Daoy (cell line): ENCODE results near the gene TBC1D10B. TPM values are rescaled to one million over a fixed set of nuclear protein-coding genes. Genes with fewer than 3 reads are reported as not detected.
A peak's percentile ranks its signal among the peaks of the same experiment; 100 is the strongest.
"Not testable (repeated sequence)": the region's sequence is repeated elsewhere in the genome, so short reads cannot be mapped to it uniquely, and the experiment has no call there.

ENCODE experiments used
- DNase-seq: peaks from one replicate; pipeline ENCODE4 v3.0.0-alpha.2; 2015; ENCODE audit warnings: low read depth
- total RNA-seq: library from RNA; depleted of rRNA; stranded (reverse); fragments of >200 nt; shearing (Covaris generic); gene quantifications from 2 replicates; pipeline ENCODE4 v1.2.3, GENCODE V29; 2014

Gene TBC1D10B
- total RNA-seq, 1 experiment from 2014 or later, result 27.1 TPM

GRCh38 chr16:30355144-30355953, 14.9 kb downstream of the TBC1D10B start, which contains the start of gene CD2BP2:
CD2BP2 (minus strand) TSS chr16:30355308; CDS start chr16:30354681, 627 bp downstream.
- DNase-seq, result peak; percentile 99

DNA sequence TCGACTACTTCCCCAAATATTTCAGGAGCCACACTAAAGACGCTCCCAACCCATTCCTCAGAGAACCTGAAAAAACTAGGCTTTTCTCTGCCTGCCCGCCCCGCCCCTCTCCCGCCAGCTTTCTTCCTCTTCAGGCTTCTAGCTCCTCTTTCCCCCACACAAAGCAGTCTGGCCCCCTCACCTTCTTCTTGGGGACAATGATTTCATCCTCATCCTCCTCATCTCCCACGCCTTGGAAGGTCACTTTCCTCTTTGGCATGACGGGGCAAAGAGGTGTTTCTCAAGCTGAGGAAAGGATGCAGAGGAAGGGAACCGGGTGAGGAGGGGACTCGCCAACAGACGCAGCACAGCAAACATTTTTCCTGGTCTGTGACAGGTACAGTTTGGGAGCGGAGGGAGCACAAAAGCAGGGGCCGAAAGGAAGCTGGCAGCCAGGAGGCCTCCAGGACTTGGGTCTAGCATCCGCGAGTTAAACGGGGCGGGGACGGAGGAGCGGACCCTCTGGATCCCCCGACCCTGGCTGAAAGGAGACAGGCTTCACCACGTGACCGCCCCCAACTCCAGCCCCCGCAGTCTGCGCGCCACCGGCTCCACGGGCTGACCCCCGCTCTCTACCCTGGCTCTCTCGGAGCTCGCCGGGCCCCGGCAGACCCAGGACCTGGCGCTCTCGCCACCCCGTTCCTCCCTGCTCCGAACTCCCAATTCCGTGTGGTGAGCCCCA, 15.7 kb downstream of the TBC1D10B start:
- DNase-seq, result no peak

DNA sequence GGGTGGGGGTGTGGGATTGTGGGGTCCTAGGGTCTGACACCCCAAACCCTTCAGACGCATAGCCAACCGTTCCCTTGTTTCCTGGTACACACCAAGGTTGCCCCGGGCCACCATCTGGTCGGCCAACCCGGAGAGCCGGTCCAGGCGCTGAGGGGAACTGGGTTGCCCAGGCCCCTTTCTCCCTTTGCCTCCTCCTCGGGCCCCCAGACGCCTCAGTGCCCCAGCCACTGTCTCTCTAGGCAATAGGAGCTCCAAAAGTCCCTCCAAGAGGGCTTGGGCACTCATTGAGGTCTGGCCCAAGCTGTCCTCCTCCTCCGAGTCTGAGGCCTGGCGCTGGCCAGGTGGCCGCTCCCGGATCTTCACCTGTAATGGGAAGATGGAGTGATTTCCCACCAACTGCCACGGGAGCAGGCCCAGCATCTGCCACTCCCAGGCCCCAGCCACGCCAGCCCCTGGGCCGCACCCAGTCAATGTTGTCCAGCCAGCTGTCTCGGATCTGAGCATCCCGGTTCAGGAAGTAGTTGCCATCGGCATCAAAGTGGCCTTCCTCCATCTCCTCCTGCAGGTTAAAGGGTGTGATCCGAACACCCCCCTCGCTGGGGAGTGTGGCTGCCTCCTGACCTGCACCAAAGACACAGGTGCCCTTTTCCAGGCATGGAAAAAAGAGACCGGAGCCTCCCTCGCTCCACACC, 16.7 kb downstream of the TBC1D10B start:
- DNase-seq, result no peak

- no peak for DNase-seq
These were observed 17.5 kb downstream of the TBC1D10B start for GRCh38 chr16:30352488-30353401.

DNA sequence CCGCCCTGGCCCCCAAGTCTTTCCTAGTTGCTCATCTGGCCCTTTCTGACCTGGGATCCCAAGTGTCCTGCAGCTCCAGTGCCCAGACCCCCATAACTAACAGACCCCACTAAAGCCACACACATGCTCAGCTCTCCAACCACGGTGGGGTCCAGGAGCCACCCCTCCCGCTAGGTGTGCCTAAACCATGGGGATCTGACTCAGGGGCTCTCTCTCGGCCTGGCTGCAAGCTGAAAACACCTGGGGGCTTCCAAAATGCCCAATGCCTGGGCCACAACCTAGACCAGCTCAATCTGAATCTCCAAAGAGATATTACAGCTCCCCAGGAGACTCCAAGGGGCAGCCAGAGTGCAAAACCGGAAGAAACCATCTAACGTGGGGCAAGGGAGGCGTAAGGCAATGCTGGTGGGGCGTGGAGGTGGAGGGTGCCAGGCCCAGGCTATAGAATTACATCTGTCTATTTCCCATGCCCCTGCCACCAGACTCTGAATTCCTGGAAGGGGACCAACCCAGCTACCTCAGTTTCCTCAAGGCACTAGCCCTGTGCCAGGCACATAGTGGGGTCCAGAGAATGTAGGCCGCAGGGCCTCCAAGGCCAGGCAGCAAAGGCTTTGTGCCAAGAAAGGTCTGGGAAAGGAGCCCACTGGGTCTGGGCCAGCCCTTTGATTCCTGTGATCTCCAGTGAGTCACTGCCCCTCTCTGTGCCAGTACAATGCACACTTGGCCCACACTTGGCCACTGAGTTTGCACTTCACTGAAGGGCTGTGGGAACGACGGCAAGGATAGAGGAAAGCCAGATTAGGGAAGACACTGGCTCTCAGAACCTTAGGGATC, 18.5 kb downstream of the TBC1D10B start:
- DNase-seq, result peak; percentile 84

- no peak for DNase-seq
These were observed 19.3 kb downstream of the TBC1D10B start for GRCh38 chr16:30351001-30351441.

GRCh38 chr16:30350134-30350871, 20.0 kb downstream of the TBC1D10B start:
- DNase-seq, result no peak

- DNase-seq, result no peak
These were observed 20.6 kb downstream of the TBC1D10B start for GRCh38 chr16:30349675-30350074.

DNA sequence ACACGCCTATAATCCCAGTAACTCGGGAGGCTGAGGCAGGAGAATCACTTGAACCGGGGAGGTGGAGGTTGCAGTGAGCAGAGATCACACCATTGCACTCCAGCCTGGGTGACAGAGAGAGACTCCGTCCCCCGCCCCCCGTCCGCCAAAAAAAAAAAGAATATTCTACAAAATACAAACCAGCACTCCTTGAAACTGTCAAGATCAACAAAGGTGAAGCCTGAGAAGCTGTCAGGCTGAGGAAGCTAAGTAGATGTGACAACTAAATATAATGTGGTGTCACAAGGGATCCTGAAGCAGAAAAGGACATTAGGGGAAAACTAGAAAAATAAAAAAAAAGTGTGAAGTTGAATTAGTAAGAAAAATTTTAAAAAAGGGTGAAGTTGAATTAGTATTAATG, 21.4 kb downstream of the TBC1D10B start:
- DNase-seq, result no peak

GRCh38 chr16:30348113-30348512, 22.2 kb downstream of the TBC1D10B start:
- no peak for DNase-seq

GRCh38 chr16:30346286-30346685, 24.0 kb downstream of the TBC1D10B start:
- no peak for DNase-seq

- not testable (repeated sequence) for DNase-seq
These were observed 26.8 kb downstream of the TBC1D10B start for GRCh38 chr16:30343491-30343820.

- no peak for DNase-seq
These were observed 27.4 kb downstream of the TBC1D10B start for GRCh38 chr16:30342751-30343490.

- DNase-seq, result not testable (repeated sequence)
These were observed 28.3 kb downstream of the TBC1D10B start for GRCh38 chr16:30341971-30342370.

DNA sequence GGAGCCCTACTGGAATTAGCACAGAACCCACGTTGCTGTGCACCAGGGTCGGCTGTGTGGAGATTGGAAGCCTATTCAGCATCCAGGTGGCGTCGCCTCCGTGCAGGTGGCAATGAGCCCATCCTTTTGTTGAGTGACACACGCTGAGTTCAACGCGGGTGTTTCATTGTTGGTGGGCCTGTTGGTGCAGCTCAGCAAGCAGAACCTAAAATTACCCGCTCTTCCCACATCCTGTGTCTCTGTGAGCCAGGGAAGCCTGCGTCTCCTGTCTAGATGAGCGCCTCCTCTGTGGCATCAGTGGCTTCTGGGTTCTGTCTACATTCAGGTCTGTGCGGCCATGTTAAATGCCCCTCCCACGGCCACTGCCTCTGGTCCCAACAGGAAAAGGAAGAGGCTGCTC, 29.7 kb downstream of the TBC1D10B start:
- DNase-seq, result no peak

DNA sequence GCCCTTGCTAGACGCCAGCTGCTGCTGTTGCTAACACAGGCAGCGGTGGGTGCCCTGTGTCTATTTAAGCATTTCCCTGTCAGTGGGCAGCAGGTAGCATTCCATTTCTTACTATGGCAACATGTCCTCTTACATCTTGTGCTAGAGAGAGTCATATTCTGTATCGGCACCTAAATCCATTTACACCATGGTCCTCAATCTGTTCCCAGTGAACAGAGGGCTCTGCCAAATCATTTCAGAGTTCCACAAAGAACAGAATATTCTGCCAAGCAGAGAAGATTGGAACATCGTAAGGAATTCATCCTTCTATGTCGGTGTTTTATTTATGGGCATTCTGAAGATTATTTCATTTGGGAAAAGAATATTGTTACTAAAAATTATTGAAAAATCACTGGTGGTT, 31.6 kb downstream of the TBC1D10B start:
- DNase-seq, result not testable (repeated sequence)

DNA sequence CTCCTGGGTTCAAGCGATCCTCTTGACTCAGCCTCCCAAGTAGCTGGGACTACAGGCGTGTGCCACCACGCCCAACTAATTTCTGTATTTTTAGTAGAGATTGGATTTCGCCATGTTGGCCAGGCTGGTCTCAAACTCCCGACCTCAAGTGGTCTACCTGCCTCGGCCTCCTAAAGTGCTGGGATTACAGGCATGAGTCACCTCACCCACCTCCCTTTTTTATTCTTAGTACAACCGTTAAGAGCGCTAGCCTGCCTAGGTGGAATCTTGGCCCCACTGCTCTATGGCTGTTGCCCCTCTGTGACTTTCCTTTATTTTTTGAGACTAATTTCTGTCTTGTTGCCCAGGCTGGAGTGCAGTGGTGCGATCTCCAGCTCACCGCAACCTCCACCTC, 32.3 kb downstream of the TBC1D10B start:
- DNase-seq, result not testable (repeated sequence)

DNA sequence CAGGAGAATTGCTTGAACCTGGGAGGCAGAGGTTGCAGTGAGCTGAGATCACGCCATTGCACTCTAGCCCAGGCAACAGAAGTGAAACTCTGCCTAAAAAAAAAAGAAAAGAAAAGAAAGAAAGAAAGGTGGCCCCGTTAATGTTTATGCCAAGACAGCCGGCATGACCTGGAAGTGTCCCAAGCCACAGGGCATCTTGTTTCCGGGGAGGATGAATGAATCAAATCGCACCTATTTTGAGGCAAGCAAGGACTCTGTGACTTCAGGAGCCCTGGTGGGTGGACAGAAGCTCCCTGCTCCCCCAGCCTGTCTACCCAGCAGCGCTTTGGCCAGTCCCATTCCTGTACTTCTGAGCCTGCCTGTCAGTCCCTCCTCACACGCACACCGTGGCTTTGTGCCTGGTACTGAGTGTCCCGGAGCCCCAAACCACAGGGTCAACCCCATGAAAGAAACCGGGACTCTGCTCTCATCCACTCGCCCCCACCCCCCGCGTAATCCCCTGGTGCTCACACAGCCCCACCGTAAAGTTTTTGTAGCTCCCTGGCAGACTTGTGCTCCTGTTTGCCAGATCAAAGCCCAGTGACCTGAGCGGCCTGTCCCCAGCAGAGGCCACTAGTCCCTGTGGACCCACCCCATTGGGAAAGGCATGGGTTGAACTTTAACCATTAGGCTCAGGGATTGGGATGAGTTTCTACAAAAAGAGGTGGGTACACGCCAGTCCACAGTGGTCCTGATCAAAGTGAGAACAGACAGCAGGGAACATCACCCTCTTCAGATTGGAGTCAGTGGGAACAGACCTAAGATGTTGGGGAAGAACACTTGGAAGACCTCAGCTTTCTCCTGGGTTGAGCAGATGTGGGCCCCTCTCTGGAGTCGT, 34.5 kb downstream of the TBC1D10B start:
- DNase-seq, result peak; percentile 57
